ENCODE data around the gene GTSF1L. TPM values are rescaled to one million over a fixed set of nuclear protein-coding genes. Genes with fewer than 3 reads are reported as not detected.

Gene GTSF1L
- total and polyA plus RNA-seq, 12 donors = not detected

DNA sequence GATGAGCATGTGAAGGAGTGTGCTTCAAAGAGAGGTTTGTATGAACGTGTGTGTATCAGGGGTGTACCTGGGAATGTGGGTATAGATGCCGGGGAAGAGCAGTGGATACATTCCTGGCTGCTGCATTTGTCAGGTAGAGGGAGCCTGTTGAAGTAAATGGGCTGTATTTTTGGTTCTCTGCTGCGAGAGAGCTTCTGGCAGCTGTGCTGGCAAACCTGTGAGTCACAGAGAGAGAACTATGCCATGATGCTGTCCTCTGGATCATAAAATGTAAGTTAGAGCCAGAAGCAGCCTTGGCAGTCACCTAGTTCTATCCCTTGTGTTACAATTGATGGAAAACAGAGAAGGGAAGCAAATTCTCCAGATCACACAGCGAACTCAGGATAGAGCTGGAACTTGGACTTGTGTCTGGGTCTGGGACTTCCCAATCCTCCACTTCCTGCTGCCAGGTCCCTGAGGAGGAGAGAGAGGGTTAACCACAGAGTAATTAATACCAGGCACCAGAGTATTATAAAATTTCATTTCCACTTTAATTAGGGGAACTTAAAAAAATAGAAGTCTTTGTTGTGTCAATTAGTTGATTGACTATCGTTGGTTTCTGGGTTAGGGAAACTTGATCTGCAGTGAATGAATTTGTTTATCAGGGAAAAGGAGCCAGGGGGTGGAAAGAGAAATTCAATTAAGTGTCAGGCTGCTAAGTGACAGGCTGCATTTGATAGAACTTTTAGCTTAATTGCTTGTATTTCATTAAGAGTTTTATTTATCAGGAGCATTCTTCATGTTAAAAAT is 41.1 kb upstream of the GTSF1L start:
- H3K27me3 ChIP-seq = peaks cover 0 to 51% (median 0%) of the 10 kb centered on the region in 7 donors
- H3K27ac ChIP-seq = no peak overlapping the region
- DNase-seq (no peak), ATAC-seq (peak in 7 of 8 donors; percentile 43 to 78 (median 65))
- intact Hi-C loops (cut with DNase I) = loop anchor here in 2 of 10 donors (10.0 kb wide), 2 partner anchors 157 to 237 kb away; no protein-coding TSS in a partner anchor
- WGBS, 2 donors = 22 to 33% methylated on average over 5 of the region's 5 CpGs
- H3K36me3 ChIP-seq = no peaks in the 10 kb centered on the region
- no peak overlapping the region for H3K4me3 ChIP-seq
- peaks cover 0 to 15% (median 7%) of the 10 kb centered on the region in 9 donors for H3K4me1 ChIP-seq
- H3K9me3 ChIP-seq = no peaks in the 10 kb centered on the region
- TF ChIP-seq, protein P1, sequence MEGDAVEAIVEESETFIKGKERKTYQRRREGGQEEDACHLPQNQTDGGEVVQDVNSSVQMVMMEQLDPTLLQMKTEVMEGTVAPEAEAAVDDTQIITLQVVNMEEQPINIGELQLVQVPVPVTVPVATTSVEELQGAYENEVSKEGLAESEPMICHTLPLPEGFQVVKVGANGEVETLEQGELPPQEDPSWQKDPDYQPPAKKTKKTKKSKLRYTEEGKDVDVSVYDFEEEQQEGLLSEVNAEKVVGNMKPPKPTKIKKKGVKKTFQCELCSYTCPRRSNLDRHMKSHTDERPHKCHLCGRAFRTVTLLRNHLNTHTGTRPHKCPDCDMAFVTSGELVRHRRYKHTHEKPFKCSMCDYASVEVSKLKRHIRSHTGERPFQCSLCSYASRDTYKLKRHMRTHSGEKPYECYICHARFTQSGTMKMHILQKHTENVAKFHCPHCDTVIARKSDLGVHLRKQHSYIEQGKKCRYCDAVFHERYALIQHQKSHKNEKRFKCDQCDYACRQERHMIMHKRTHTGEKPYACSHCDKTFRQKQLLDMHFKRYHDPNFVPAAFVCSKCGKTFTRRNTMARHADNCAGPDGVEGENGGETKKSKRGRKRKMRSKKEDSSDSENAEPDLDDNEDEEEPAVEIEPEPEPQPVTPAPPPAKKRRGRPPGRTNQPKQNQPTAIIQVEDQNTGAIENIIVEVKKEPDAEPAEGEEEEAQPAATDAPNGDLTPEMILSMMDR (IDR thresholded peaks at IDR 0.05) = no peak

GRCh38 chr20:43766917-43767316 is 40.1 kb upstream of the GTSF1L start:
- Histone ChIP-seq H3K27me3 (peaks cover 0 to 42% (median 0%) of the 10 kb centered on the region in 7 donors), H3K4me1 (peaks cover 0 to 15% (median 7%) of the 10 kb centered on the region in 9 donors), H3K4me3 (no peak overlapping the region), H3K9me3 (no peaks in the 10 kb centered on the region), H3K27ac (no peak overlapping the region), H3K36me3 (no peaks in the 10 kb centered on the region)
- 46 to 51% methylated on average over 9 of the region's 9 CpGs for WGBS, 2 donors
- TF ChIP-seq, protein P1 (IDR thresholded peaks at IDR 0.05) = no peak
- ATAC-seq = peak in 5 of 8 donors; percentile 7 to 56 (median 11)
- DNase-seq = no peak
- intact Hi-C loops (cut with DNase I) = loop anchor here in 2 of 10 donors (10.0 kb wide), 2 partner anchors 158 to 238 kb away; no protein-coding TSS in a partner anchor

GRCh38 chr20:43766385-43766784 is 39.6 kb upstream of the GTSF1L start:
- H3K9me3 ChIP-seq = no peaks in the 10 kb centered on the region
- peak; percentile 73 to 96 (median 91) for ATAC-seq
- peaks cover 0 to 15% (median 7%) of the 10 kb centered on the region in 9 donors for H3K4me1 ChIP-seq
- TF ChIP-seq, protein P1 (IDR thresholded peaks at IDR 0.05) = no peak
- H3K27ac ChIP-seq = no peak overlapping the region
- 37% methylated on average over 6 of the region's 6 CpGs for WGBS, 2 donors
- H3K4me3 ChIP-seq = no peak overlapping the region
- peaks cover 0 to 36% (median 0%) of the 10 kb centered on the region in 7 donors for H3K27me3 ChIP-seq
- peak; percentile 65 to 78 for DNase-seq
- no peaks in the 10 kb centered on the region for H3K36me3 ChIP-seq
- intact Hi-C loops (cut with DNase I) = loop anchor here in 2 of 10 donors (10.0 kb wide), 2 partner anchors 158 to 238 kb away; no protein-coding TSS in a partner anchor

DNA sequence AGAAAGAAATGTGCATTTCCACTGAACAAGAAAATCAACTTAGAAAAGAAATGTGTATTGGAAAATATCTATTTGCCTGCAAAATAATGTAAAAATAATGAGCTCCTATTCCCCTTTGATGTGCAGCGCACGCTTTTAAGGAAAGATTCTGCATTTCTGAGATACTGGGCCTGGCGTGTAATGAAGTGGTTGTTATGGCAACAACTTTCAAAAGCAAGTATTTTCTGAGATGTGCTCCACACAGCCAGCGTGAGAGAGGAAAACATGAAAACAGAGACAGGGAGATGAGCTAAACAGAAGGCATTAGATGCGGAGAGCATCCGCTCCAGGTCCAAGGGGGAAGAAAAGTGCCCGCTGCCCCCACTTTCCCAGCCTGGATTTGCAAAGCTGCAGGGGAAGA is 39.1 kb upstream of the GTSF1L start:
- H3K4me1 ChIP-seq = peaks cover 0 to 15% (median 7%) of the 10 kb centered on the region in 9 donors
- H3K4me3 ChIP-seq = no peak overlapping the region
- no peak for DNase-seq
- WGBS, 2 donors = 49 to 53% methylated on average over 7 of the region's 7 CpGs
- TF ChIP-seq, protein P1 (IDR thresholded peaks at IDR 0.05) = no peak
- intact Hi-C loops (cut with DNase I) = loop anchor here in 2 of 10 donors (10.0 kb wide), 2 partner anchors 159 to 239 kb away; no protein-coding TSS in a partner anchor
- no peak overlapping the region for H3K27ac ChIP-seq
- H3K9me3 ChIP-seq = no peaks in the 10 kb centered on the region
- H3K36me3 ChIP-seq = no peaks in the 10 kb centered on the region
- ATAC-seq = no peak
- peaks cover 0 to 32% (median 0%) of the 10 kb centered on the region in 7 donors for H3K27me3 ChIP-seq
